DLD1 (cell line): Measurements from ENCODE around the gene PERCC1.

Experiments used
- in situ Hi-C: cut with HindIII; loops from 2 replicates; pipeline ENCODE4 v1.10.0; 2017; ENCODE audit warnings: low sequenced_read_pairs

The PERCC1 gene

GRCh38 chr16:1408171-1408837, 22.6 kb upstream of the PERCC1 start:
- in situ Hi-C loops = no loop called here

GRCh38 chr16:1412847-1413246, 18.0 kb upstream of the PERCC1 start:
- in situ Hi-C loops = no loop called here

GRCh38 chr16:1413684-1414531, 17.0 kb upstream of the PERCC1 start:
- in situ Hi-C loops = no loop called here

- in situ Hi-C loops = no loop called here
These were observed 16.2 kb upstream of the PERCC1 start, which contains the start of gene UNKL for GRCh38 chr16:1414532-1415260. Gene UNKL (minus strand): TSS chr16:1414704. CDS start chr16:1414691, 13 bp downstream.

GRCh38 chr16:1416521-1416941, 14.3 kb upstream of the PERCC1 start:
- in situ Hi-C loops = no loop called here

GRCh38 chr16:1420111-1420539, 10.8 kb upstream of the PERCC1 start:
- in situ Hi-C loops = no loop called here

GRCh38 chr16:1422076-1422475, 8.8 kb upstream of the PERCC1 start:
- in situ Hi-C loops = no loop called here

- in situ Hi-C loops = no loop called here
These were observed 6.8 kb upstream of the PERCC1 start for GRCh38 chr16:1424028-1424427.

- in situ Hi-C loops = no loop called here
These were observed 5.1 kb upstream of the PERCC1 start for GRCh38 chr16:1425616-1426370.

- in situ Hi-C loops = no loop called here
These were observed 4.0 kb upstream of the PERCC1 start for GRCh38 chr16:1426734-1427471.

- in situ Hi-C loops = no loop called here
These were observed 3.1 kb upstream of the PERCC1 start for GRCh38 chr16:1427473-1428461.

- in situ Hi-C loops = no loop called here
These were observed 2.4 kb upstream of the PERCC1 start for GRCh38 chr16:1428511-1428910.

- in situ Hi-C loops = no loop called here
These were observed 1.9 kb upstream of the PERCC1 start for GRCh38 chr16:1429012-1429411.

GRCh38 chr16:1429631-1430030, 1.2 kb upstream of the PERCC1 start:
- in situ Hi-C loops = no loop called here

- in situ Hi-C loops = no loop called here
These were observed 592 bp upstream of the PERCC1 start for GRCh38 chr16:1430214-1430758.

GRCh38 chr16:1431497-1432270, 806 bp downstream of the PERCC1 start:
- in situ Hi-C loops = no loop called here

- in situ Hi-C loops = no loop called here
These were observed 1.7 kb downstream of the PERCC1 start for GRCh38 chr16:1432388-1433262.
